Choroid plexus epithelial cell (primary cell): ENCODE measurements around the gene GEMIN8.

Source experiments
- DNase-seq: peaks from one replicate; pipeline ENCODE4 v3.0.0-alpha.2; 2010; ENCODE audit warnings: low read depth
- H3K4me3 ChIP-seq: 2 replicates; pipeline ENCODE4 v1.5.1; 2011; ENCODE audit warnings: low read depth, mild to moderate bottlenecking, control low read depth, low read length, moderate library complexity
- CTCF ChIP-seq: conservative IDR thresholded peaks from 2 replicates; pipeline ENCODE4 v1.5.1; 2011; ENCODE audit warnings: low read depth, mild to moderate bottlenecking, control low read depth, inconsistent platforms, low read length, moderate library complexity

Gene GEMIN8

GRCh38 chrX:14029425-14030173 is at the start of gene GEMIN8:
TSS of gene GEMIN8 (minus strand) at chrX:14029892. CDS start at chrX:14021478, 8,414 bp downstream.
- peak; percentile 89 for DNase-seq
- peak within 1 kb of the TSS; percentile 72 for H3K4me3 ChIP-seq
- no peak for TF ChIP-seq CTCF

GRCh38 chrX:14076639-14077038 is 46.9 kb upstream of the GEMIN8 start:
- no peak for DNase-seq
- H3K4me3 ChIP-seq = no peak overlapping the region
- TF ChIP-seq CTCF = no peak

GRCh38 chrX:14073556-14073955 is 43.9 kb upstream of the GEMIN8 start:
- no peak for TF ChIP-seq CTCF
- no peak for DNase-seq
- no peak overlapping the region for H3K4me3 ChIP-seq

GRCh38 chrX:14073071-14073470 is 43.4 kb upstream of the GEMIN8 start:
- TF ChIP-seq CTCF = no peak
- H3K4me3 ChIP-seq = no peak overlapping the region
- no peak for DNase-seq

- H3K4me3 ChIP-seq = no peak overlapping the region
- DNase-seq = no peak
- no peak for TF ChIP-seq CTCF
Measured at GRCh38 chrX:14065800-14066199, 36.1 kb upstream of the GEMIN8 start.

- H3K4me3 ChIP-seq = no peak overlapping the region
- no peak for TF ChIP-seq CTCF
- peak; percentile 4 for DNase-seq
Measured at GRCh38 chrX:14064626-14065432, 35.1 kb upstream of the GEMIN8 start.
